OCI-LY7 (cell line): ENCODE measurements around the gene HK2. TPM values are rescaled to one million over a fixed set of nuclear protein-coding genes. Genes with fewer than 3 reads are reported as not detected.

Experiments
- BruUV-seq: library from RNA; stranded (reverse); fragments of 400-500 nt; replicated peaks from 2 replicates; lab custom pipeline; 2021; lab: Mats Ljungman, UMichigan
- CTCF ChIA-PET: fragments of 300-600 bp; sonication (Branson Sonifier 250); formaldehyde crosslinking; loops from one replicate; lab custom pipeline; 2022; ENCODE audit warnings: antibody characterized with exemption; ENCODE audit not compliant: unreplicated experiment; lab: Charles Lee
- POLR2A ChIA-PET: fragments of 300-600 bp; sonication (Branson Sonifier 250); formaldehyde crosslinking; loops from one replicate; lab custom pipeline; 2022; ENCODE audit warnings: antibody characterized with exemption; lab: Charles Lee
- DNase-seq: peaks from one replicate; pipeline ENCODE4 v3.0.0-alpha.2; 2015; ENCODE audit warnings: low spot score
- H2AFZ ChIP-seq: fragments of 200-600 bp; sonication (generic), shearing (Covaris generic); 2 replicates; pipeline ENCODE4 v1.6.1; 2014; ENCODE audit warnings: mild to moderate bottlenecking, antibody characterized with exemption, low read length, moderate library complexity
- H3K27ac ChIP-seq: fragments of 200-600 bp; sonication (generic); 2 replicates; pipeline ENCODE4 v1.5.1; 2014; ENCODE audit warnings: mixed run types, low read depth, mild to moderate bottlenecking, moderate library complexity, low read length, inconsistent platforms; ENCODE audit not compliant: poor library complexity, severe bottlenecking
- H3K36me3 ChIP-seq: fragments of 200-600 bp; sonication (generic); 2 replicates; pipeline ENCODE4 v1.6.1; 2014; ENCODE audit warnings: mild to moderate bottlenecking, antibody characterized with exemption, low read length, moderate library complexity, mixed read lengths; ENCODE audit not compliant: insufficient read depth
- H3K4me1 ChIP-seq: fragments of 200-600 bp; sonication (generic); 2 replicates; pipeline ENCODE4 v1.5.1; 2014; ENCODE audit warnings: mild to moderate bottlenecking, low read length; ENCODE audit not compliant: insufficient read depth, poor library complexity, severe bottlenecking
- H3K4me2 ChIP-seq: fragments of 200-600 bp; sonication (generic); 2 replicates; pipeline ENCODE4 v1.6.1; 2014; ENCODE audit warnings: mild to moderate bottlenecking, low read length
- H3K4me3 ChIP-seq: fragments of 200-600 bp; sonication (generic); 2 replicates; pipeline ENCODE4 v1.5.1; 2014; ENCODE audit warnings: mild to moderate bottlenecking, low read depth, low read length; ENCODE audit not compliant: poor library complexity, severe bottlenecking
- H3K79me2 ChIP-seq: fragments of 200-600 bp; sonication (generic); 2 replicates; pipeline ENCODE4 v1.6.1; 2016; ENCODE audit warnings: low read depth, mild to moderate bottlenecking, low read length, moderate library complexity, mixed read lengths; ENCODE audit not compliant: insufficient read depth
- H3K9me2 ChIP-seq: fragments of 200-600 bp; sonication (generic); 2 replicates; pipeline ENCODE4 v1.6.1; 2016; ENCODE audit warnings: mild to moderate bottlenecking, low read length, mixed read lengths; ENCODE audit not compliant: insufficient read depth
- H3K9me3 ChIP-seq: fragments of 200-600 bp; sonication (generic); 2 replicates; pipeline ENCODE4 v1.6.1; 2014; ENCODE audit warnings: mild to moderate bottlenecking, mixed run types, low read length, mixed read lengths
- H4K20me1 ChIP-seq: fragments of 200-600 bp; sonication (generic); 2 replicates; pipeline ENCODE4 v1.6.1; 2014; ENCODE audit warnings: mild to moderate bottlenecking, antibody characterized with exemption, low read length, moderate library complexity, mixed read lengths; ENCODE audit not compliant: insufficient read depth
- EZH2phosphoT487 ChIP-seq: fragments of 200-600 bp; sonication (generic); IDR thresholded peaks from 2 replicates; pipeline ENCODE4 v1.6.1; 2018; ENCODE audit warnings: low read depth, borderline replicate concordance, mild to moderate bottlenecking, mixed run types, antibody characterized with exemption, low read length, moderate library complexity, mixed read lengths
- intact Hi-C: fragments of 100-400 bp; cut with micrococcal nuclease; formaldehyde crosslinking; loops from one replicate; pipeline ENCODE4 v1.10.0; 2022; ENCODE audit not compliant: unreplicated experiment
- total RNA-seq, 2 experiments: library from RNA; depleted of rRNA in 1 of 2; stranded (reverse); fragments of >200 nt in 1 of 2; shearing (Covaris generic) in 1 of 2; gene quantifications; 2 replicates each; pipeline ENCODE4 v1.2.3, GENCODE V29; 2014 to 2022
- TF ChIP-seq, protein P1 (sequence below): fragments of 200-600 bp; sonication (generic); conservative IDR thresholded peaks from 2 replicates; pipeline ENCODE4 v1.5.1; 2014; ENCODE audit warnings: mild to moderate bottlenecking, antibody characterized with exemption, low read length, moderate library complexity, mixed read lengths

Gene HK2
- total RNA-seq, 2 experiments from 2014 or later = 8.6 to 50.5 TPM

DNA sequence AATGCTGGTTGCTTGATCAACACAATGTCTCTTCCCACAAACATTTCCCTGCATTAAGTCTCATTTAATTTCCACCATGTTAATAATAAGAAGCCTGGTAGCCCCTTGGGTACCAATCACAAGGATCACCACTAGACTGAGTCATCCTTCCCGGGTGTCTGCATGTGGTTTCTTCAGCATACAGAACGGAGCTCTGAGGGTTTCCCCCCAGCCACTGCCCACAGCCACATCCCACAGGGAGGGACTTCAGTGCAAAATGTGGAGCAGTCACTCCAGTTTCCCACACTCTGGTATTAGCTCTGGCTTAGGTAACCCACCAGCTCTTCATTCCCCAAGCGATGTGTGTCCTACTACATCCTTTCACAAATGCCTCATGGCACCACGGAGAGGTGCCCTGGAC lies 81.8 kb downstream of the HK2 start:
- DNase-seq = no peak
- TF ChIP-seq EZH2phosphoT487 = no peak
- TF ChIP-seq, protein P1, sequence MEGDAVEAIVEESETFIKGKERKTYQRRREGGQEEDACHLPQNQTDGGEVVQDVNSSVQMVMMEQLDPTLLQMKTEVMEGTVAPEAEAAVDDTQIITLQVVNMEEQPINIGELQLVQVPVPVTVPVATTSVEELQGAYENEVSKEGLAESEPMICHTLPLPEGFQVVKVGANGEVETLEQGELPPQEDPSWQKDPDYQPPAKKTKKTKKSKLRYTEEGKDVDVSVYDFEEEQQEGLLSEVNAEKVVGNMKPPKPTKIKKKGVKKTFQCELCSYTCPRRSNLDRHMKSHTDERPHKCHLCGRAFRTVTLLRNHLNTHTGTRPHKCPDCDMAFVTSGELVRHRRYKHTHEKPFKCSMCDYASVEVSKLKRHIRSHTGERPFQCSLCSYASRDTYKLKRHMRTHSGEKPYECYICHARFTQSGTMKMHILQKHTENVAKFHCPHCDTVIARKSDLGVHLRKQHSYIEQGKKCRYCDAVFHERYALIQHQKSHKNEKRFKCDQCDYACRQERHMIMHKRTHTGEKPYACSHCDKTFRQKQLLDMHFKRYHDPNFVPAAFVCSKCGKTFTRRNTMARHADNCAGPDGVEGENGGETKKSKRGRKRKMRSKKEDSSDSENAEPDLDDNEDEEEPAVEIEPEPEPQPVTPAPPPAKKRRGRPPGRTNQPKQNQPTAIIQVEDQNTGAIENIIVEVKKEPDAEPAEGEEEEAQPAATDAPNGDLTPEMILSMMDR = no peak
- Histone ChIP-seq H3K4me2 (no peak overlapping the region), H3K36me3 (no peaks in the 10 kb centered on the region), H3K79me2 (no peaks in the 10 kb centered on the region), H3K9me2 (no peaks in the 10 kb centered on the region), H3K4me3 (no peak overlapping the region), H3K4me1 (no peaks in the 10 kb centered on the region), H4K20me1 (no peaks in the 10 kb centered on the region), H2AFZ (no peak overlapping the region), H3K9me3 (no peaks in the 10 kb centered on the region), H3K27ac (no peak overlapping the region)
- no TSS peak for BruUV-seq
- ChIA-PET CTCF (interaction anchor here (0.5 kb wide), 1 partner anchor 25 kb away, joined by 3 read pairs; no protein-coding TSS in a partner anchor), POLR2A (no interaction called here)
- intact Hi-C loops = loop anchor here (5.0 kb wide), 1 partner anchor 487 kb away; no protein-coding TSS in a partner anchor

DNA sequence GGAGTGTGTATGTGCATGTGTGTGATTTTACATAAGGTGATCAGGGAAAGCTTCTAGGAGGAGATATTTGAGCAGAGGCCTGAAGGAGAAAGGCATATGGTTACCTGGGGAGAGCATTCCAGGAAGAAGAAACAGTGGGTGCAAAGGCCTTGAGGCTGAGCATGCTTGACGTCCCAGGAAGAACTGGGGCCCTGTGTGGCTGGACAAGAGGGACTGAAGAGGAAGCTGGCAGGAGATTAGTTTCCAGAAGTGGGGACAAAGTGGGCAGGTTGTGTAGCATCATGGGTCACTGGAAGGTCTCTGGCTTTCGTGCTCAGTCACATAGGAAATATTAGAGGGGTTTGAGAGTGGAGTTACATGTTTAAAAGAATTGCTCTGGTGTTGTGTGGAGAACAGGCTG lies 82.5 kb downstream of the HK2 start:
- Histone ChIP-seq H3K9me3 (no peaks in the 10 kb centered on the region), H3K36me3 (no peaks in the 10 kb centered on the region), H3K27ac (no peak overlapping the region), H3K4me1 (no peaks in the 10 kb centered on the region), H2AFZ (no peak overlapping the region), H3K9me2 (no peaks in the 10 kb centered on the region), H3K4me3 (no peak overlapping the region), H3K4me2 (no peak overlapping the region), H4K20me1 (no peaks in the 10 kb centered on the region), H3K79me2 (no peaks in the 10 kb centered on the region)
- CTCF ChIA-PET = no interaction called here
- TF ChIP-seq, protein P1 = no peak
- no peak for TF ChIP-seq EZH2phosphoT487
- POLR2A ChIA-PET = interaction anchor here (0.7 kb wide), 1 partner anchor 46 kb away, joined by 3 read pairs; no protein-coding TSS in a partner anchor
- DNase-seq = no peak
- BruUV-seq = no TSS peak
- intact Hi-C loops = loop anchor here (5.0 kb wide), 1 partner anchor 486 kb away; no protein-coding TSS in a partner anchor
